HK-2 (cell line): Measurements from ENCODE around the gene SIGLEC5.

Experiments used
- DNase-seq: peaks from one replicate; pipeline ENCODE4 v3.0.0-alpha.2; 2018; ENCODE audit not compliant: unreplicated experiment

The SIGLEC5 gene

DNA sequence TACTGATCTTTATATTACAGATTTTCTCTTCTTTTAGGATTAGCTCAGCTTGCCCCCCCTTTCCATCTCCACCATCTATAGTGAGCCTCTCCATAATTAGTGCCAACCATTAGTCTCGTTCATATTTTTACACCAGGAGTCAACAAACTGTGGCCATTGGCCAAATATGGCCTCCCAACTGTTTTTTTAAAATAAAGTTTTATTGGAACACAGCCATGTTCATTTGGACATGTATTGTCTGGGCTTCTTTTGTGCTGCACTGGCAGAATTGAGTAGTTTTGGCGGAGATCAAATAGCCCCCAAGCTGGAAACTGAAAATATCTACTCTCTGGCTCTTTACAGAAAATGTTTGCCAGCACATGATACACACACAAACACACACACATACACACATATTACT, 40.7 kb downstream of the SIGLEC5 start:
- no peak for DNase-seq

DNA sequence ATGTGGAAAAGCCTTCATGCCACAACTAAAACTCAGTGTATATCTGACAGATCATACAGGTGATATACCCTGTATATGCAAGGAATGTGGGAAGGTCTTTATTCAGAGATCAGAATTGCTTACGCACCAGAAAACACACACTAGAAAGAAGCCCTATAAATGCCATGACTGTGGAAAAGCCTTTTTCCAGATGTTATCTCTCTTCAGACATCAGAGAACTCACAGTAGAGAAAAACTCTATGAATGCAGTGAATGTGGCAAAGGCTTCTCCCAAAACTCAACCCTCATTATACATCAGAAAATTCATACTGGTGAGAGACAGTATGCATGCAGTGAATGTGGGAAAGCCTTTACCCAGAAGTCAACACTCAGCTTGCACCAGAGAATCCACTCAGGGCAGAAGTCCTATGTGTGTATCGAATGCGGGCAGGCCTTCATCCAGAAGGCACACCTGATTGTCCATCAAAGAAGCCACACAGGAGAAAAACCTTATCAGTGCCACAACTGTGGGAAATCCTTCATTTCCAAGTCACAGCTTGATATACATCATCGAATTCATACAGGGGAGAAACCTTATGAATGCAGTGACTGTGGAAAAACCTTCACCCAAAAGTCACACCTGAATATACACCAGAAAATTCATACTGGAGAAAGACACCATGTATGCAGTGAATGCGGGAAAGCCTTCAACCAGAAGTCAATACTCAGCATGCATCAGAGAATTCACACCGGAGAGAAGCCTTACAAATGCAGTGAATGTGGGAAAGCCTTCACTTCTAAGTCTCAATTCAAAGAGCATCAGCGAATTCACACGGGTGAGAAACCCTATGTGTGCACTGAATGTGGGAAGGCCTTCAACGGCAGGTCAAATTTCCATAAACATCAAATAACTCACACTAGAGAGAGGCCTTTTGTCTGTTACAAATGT, 42.7 kb downstream of the SIGLEC5 start:
- no peak for DNase-seq

GRCh38 chr19:51586799-51587198, 43.4 kb downstream of the SIGLEC5 start:
- DNase-seq: no peak

DNA sequence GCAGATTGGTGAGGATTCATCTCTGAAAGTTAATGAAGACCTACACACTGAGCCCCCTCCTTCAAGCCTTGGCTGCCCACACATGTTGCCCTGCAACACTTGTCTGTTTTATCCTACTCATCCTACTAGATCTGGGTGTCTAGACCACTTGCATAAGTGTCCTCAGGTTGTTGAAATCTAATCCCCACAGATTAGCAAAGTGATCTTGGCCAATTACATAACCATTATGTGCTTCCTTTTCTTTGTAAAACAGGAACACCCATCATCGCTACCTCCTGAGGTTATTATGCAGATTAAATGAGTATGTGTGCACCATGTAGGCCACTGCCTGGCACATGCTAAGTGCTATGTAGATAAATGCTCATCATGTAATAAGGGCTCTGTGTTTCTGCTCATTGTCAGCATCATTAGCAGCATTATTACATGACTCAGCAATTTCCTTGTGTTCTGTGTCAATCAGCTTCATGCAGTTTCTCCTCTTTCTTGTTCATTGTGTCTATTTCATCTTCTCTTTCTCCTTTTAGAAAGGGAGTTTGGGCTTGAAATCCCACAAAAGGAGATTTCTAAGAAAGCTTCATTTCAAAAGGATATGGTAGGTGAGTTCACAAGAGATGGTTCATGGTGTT, 44.0 kb downstream of the SIGLEC5 start:
- no peak for DNase-seq

DNA sequence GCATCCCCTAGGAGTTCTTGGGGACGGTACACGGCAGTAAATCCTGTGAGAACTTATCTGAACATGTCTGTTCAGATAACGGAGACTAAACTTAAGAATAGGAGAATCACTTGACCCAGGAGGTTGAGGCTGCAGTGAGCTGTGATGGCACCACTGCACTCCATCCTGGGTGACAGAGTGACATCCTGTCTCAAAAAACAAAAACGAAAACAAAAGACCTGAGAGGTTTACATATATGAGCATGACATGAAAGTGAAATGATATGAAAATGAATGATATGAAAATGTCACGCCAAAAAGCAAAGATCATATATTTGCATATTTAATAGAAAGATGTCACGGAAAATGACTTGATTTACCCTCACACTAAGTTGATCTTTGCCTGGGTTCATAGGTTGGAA, 53.4 kb downstream of the SIGLEC5 start:
- DNase-seq: no peak

DNA sequence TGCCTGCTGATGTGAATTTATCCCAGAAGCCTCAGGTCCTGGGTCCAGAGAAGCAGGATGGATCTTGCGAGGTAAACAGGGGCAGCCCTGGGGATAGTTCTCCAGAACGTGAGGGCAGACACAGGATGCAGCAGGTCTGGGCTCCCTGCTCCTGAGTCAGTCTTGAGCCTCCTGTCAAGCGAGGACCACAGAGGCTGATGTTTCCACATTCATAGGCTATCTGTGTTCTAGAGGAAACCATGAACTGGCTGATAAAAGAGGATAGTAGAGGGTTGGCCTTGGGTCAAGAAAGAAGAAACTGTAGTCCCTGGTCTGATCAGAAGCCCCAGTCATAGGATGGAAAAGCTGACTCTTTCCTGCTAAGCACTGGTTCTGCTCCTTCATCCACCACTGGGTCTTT, 56.9 kb downstream of the SIGLEC5 start:
- no peak for DNase-seq

GRCh38 chr19:51572908-51573307, 57.3 kb downstream of the SIGLEC5 start:
- DNase-seq: no peak

DNA sequence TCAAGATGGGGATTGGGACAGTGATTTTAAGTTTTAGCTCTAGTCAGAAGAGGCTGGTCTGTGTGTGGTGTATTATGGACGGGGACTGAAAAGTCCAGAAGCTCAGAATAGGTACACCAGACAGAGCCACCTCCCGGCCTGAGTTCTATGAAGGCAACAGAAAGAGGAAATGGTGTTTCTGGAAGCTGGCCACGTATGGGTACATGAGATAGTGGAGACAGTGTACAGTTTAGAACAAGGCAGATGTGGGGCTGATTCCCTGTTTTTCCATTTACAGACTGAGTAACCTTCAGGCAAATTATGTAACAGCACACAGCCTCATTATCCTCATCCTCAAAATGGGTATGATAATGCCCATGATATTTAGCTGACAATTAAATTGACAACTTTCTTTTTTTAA, 57.8 kb downstream of the SIGLEC5 start:
- DNase-seq: no peak

DNA sequence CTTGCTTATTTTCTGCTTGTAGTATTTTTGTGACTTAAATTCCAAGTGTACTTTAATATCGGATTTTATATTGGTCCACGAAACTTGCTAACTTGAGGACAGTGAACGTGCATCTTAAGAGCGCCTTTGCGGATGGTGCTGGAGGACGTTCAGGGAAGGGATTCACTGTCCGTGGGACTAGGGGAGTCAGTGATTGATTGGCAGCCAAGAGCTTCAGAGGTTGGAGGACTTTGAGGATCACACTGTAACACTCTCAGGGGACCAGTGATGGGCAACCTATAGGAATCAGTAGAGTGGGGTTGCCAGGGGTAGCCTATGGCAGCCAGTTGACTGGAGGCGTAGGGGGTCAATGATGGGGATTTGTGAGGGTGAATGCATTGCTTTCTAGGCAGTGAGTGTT, 58.6 kb downstream of the SIGLEC5 start:
- no peak for DNase-seq

GRCh38 chr19:51570962-51571575, 59.1 kb downstream of the SIGLEC5 start, which contains the start of gene ZNF175:
Gene ZNF175 (plus strand): TSS chr19:51571283. CDS start chr19:51573330, 2,047 bp downstream.
- peak; percentile 95 for DNase-seq

- no peak for DNase-seq
These were observed 61.7 kb downstream of the SIGLEC5 start for GRCh38 chr19:51568456-51568855.

- DNase-seq: no peak
These were observed 62.6 kb downstream of the SIGLEC5 start for GRCh38 chr19:51567583-51567982.

GRCh38 chr19:51566489-51567100, 63.6 kb downstream of the SIGLEC5 start:
- DNase-seq: no peak

GRCh38 chr19:51565583-51565982, 64.6 kb downstream of the SIGLEC5 start:
- no peak for DNase-seq

DNA sequence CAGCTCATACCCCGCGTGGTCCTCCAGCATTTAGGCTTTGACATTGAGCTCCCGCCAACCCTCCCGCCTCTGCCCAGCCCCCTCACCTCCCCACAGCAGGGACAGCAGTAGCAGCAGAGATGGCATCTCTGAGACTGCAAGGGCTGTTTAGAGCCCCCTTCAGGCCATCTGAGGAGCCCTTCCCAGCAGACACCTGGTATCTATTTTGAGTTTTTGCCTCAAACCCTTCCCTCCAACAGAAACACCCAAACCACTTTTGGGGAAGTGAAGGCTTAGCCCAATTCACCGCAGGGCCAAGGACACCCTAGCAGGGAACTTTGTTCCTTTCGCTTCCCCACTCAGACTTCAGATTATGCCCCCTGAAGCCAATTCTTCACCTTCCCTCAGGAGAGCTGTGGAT, 65.4 kb downstream of the SIGLEC5 start:
- DNase-seq: no peak
